Stimulated activated CD4-positive, alpha-beta T cell treated with anti-CD3 and anti-CD28 coated beads, TNF-alpha, amount 100 ng/mL, for 1 hour (primary cell): ENCODE measurements around the gene HTRA1.

Source experiments
- DNase-seq, 3 donors: peaks; one replicate each; pipeline ENCODE4 v3.0.0-alpha.2; 2020; ENCODE audit warnings: low read depth in 3 of 3, low spot score in 1 of 3

The HTRA1 gene

GRCh38 chr10:122461367-122461728 is at the start of gene HTRA1:
TSS of gene HTRA1 (plus strand) at chr10:122461553. CDS start at chr10:122461653, 100 bp downstream.
- no peak for DNase-seq

GRCh38 chr10:122413327-122413726 is 48.0 kb upstream of the HTRA1 start:
- DNase-seq = no peak

DNA sequence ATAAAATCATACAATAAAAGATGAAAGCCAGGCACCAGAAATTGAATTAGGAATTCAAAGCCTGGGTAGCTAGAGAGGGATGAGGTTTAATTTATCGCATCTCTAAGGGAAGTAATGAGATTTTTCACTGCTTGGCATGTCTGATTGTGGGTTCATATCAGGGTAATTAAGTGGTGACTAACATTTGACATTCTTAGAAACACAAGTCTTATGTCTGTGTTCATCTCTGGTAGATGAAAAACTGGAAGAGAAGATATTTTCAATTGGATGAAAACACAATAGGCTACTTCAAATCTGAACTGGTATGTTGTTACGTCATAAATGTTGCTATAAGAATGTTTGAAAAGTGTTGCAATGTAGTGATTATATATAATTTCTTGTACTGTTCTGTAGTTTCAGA is 43.7 kb upstream of the HTRA1 start:
- DNase-seq = no peak

- DNase-seq = no peak
Measured at GRCh38 chr10:122419016-122419415, 42.3 kb upstream of the HTRA1 start.

DNA sequence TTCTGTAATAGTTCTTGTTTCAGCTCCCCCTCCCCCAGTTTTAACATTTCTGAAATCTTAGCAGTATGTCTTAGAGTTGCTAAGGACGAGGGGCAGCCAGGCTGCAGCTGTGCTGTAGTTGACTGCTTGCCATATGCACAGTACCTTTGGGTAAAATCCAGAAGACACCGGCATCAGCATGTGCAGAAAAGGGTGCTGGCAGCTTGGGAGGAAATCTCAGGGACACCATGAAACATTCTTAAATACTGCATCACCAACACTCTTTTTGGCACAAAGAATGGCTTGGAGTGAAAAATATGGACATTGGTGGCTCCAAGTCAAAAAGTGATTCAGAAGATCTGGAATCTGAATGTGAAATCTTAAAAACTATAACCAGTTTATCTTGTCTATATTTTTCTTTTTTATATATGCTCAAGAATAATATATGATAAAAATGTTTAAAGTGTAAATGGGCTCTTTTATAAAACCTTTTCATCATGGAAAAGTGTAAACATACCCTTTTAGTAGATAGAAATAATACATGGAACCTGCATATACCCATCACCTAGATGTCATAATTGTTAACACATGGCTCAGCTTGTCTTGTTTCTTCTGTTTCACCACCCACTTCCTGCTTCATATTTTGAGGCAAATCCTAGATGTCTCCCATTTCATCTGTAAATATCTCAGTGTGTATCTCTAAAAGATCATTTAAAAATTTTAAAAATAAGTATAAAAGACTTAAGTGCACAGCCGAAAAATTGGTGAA is 41.3 kb upstream of the HTRA1 start:
- DNase-seq = no peak

- DNase-seq = no peak
Measured at GRCh38 chr10:122420624-122421007, 40.7 kb upstream of the HTRA1 start.

GRCh38 chr10:122421054-122421625 is 40.2 kb upstream of the HTRA1 start:
- DNase-seq = no peak

GRCh38 chr10:122421742-122422141 is 39.6 kb upstream of the HTRA1 start:
- DNase-seq = no peak

DNA sequence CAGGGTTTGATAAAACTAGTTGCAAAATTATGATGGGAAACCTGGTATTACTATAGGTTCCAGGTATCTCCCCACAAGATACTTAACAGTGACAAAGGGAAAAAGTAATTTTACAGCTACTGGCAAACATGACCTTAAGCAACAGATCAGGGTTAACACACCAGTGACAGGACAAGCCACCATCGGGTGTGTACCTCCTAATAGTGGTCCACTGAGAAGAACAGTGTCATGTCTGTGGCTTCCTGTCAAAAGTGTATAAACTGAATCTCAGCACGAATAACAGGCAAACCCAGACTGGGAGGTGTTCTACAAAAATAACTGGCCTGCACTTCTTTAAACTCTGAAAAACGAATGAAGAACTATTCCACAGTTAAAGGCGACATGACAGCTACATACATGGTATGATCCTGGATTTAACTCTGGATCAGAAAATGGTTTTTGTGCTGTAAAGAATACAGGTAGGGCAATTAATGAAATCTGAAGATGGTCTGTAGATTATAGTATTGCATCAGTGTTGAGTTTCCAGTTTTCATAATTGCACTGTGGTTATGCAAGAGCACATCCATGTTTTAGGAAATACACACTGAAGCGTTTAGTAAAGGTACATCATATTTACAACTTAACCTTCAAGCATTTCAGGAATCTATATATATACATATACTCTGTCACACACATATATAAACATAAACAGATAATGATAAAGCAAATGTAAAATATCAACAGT is 38.9 kb upstream of the HTRA1 start:
- DNase-seq = no peak

- no peak for DNase-seq
Measured at GRCh38 chr10:122424059-122424458, 37.3 kb upstream of the HTRA1 start.

GRCh38 chr10:122426829-122427228 is 34.5 kb upstream of the HTRA1 start:
- no peak for DNase-seq

DNA sequence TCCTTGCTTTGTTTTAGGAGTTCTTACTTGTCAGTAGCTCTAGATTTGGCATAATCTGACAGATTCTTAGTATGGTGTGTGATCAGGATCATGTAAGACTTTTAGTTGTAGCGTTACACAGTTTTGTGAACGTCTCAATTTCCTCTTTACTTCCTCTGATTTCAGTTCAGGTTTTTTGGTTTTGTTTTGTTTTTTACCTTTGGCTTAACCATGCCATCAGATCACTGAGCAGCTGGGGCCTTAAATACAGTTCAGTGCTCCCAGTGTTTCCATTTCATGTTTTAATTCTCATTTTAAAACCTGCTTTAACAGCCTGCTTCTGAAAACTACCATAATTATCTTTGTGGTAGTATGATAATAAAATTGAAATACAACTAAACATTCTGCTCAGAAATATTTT is 34.1 kb upstream of the HTRA1 start:
- no peak for DNase-seq

DNA sequence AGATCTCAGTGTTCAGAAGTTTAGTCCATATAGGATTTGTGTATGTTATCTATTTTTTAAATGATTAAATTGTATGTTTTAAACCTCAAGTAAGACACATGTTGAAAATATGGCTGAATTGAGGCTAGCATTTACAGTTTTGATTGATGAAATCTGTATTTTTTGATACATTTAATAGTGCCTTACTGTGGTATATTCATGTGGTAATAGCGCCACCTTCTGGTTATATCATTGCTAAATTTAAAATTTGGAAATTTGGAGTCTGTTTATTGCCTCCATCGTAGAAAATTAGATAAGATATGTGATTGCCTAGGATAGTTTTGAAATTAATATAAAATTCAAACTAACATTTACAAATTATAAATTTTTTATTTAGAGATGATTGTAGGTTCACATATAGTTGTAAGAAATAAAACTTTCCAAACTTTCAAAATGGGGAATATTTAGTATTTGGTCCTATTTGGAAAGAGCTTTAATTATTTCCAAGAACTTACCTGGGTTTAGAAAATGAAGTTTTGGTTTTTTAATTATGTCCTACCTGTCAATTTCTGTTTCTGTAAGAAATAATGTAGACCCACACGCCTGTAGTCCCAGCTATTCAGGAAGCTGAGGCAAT is 26.0 kb upstream of the HTRA1 start:
- no peak for DNase-seq

DNA sequence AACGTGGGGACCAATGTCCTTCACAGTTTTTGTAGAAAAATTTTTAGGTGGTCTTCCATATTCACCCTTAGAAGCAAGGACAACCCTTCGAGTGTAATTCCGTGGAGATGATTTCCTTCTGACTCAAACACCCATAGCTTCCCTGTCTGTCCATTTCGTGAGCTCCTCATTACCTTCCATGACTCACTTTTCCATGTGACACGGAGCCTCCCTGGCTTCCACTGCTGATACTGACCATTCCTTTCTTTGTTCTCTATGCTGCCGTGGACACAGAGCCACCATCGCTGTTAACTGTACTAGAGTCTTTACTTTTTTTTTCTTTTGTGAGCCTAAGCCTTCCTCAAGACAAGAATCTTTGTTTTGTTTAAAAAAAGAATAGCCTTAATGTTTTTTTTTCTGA is 19.4 kb upstream of the HTRA1 start:
- DNase-seq = no peak

DNA sequence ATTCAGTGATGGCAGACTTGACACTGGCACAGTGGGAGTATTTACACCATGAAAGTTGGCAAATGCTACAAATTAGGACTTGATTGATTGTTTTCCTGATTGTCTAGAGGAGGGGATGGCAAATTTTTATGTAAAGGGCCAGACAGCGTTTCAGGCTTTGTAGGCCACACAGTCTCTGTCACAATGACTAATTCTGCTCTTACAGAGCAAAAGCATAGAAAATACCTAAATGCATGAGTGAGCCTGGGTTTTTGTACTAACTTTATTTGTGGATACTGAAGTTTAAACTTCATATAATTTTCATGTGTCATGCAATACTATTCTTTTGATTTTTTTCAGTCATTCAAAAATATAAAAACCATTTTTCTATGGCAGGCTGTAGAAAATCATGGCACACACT is 15.9 kb upstream of the HTRA1 start:
- no peak for DNase-seq

DNA sequence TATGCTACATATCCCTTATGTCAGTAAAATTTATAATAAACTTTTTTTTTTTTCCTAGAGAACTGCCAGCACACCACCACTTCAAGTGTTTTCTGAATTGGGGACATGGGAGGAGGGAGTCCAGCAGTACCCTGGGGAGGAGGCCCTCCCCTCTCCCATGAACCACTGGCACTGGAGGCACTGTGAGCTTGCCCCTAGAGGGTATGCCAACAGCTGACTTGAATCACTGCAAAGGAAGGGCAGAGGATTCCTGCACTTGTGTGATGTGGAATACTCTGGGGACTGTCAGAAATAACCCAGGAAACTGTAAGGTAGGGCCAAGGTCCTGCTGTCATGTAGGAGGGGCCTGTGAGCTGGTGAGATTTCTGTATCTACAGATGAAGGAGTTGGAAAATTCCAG is 15.4 kb upstream of the HTRA1 start:
- DNase-seq = no peak

GRCh38 chr10:122446668-122447423 is 14.5 kb upstream of the HTRA1 start:
- no peak for DNase-seq

DNA sequence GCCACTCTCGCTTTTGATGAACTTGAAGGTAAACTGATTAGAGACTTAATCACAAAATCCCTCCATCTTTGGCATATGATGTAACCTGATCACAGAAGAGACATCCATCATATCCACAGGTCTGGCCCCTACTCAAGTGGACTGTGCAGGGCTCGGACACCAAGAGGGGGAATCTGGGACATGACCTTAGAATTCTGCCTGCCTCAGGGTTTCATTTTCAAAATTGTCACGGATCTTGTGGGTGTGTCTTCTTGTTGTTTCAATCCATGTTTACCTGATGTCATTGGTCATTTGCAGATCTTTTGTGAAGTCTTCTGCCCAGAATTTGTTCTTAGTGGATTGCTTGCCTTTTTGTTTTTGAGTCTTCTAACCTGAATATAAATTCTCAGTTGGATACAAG is 12.8 kb upstream of the HTRA1 start:
- no peak for DNase-seq

DNA sequence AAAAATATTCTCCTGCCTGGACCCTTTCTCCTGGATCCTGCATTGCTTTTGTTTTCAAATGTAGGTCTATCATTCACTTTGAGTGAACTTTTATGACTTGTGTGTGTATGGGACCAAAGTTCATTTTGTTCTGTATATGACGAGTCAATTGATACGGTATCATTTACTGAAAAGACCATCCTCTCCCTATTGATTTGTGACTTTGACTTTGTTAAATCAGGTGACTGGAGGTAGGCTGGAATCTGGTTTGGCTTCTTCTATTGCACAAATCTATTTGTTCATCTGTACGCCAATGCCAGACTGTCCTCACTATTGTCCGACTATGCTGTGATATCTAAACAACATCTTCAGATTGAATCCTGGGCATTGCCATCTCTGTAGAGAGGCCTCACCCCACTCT is 12.2 kb upstream of the HTRA1 start:
- DNase-seq = no peak

- no peak for DNase-seq
Measured at GRCh38 chr10:122450353-122450990, 10.9 kb upstream of the HTRA1 start.

GRCh38 chr10:122454071-122454470 is 7.3 kb upstream of the HTRA1 start:
- DNase-seq = no peak
